K562 (cell line): ENCODE data around the gene SLC9C2. TPM values are rescaled to one million over a fixed set of nuclear protein-coding genes. Genes with fewer than 3 reads are reported as not detected.

Experiments used
- ATAC-seq: fragments of 200-7000 bp; cut with Tn5 transposase; 3 replicates; pipeline ENCODE4 v1.9.1; 2020; ENCODE audit warnings: moderate library complexity
- BruUV-seq: library from RNA; stranded (reverse); fragments of 400-500 nt; replicated peaks from 2 replicates; lab custom pipeline; 2021; lab: Mats Ljungman, UMichigan
- CTCF ChIA-PET: fragments of 300-600 bp; formaldehyde crosslinking; extraction: SDS; loops from one replicate; lab custom pipeline; 2021; ENCODE audit warnings: low intra/inter-chr PET ratio; lab: Yijun Ruan, JAX
- POLR2A ChIA-PET: fragments of 300-600, 350-650 bp; sonication (Branson Sonifier 250); formaldehyde crosslinking; extraction: SDS; loops from one replicate; lab custom pipeline; 2021; ENCODE audit warnings: antibody characterized with exemption, inconsistent platforms; lab: Yijun Ruan, JAX
- DNase-seq, 4 experiments: peaks; one replicate each; pipeline versions ENCODE4 v3.0.0 to v3.0.0-alpha.2; 2011 to 2018; ENCODE audit warnings: low spot score in 3 of 4, mixed read lengths in 3 of 4; ENCODE audit errors: extremely low read depth in 1 of 4
- FAIRE-seq: peaks from 2 replicates; lab custom pipeline; 2011; peaks lifted over from hg19 to GRCh38; lab: Jason Lieb, UNC
- H2AFZ ChIP-seq: 2 replicates; pipeline ENCODE4 v1.6.0; 2011; ENCODE audit warnings: low read depth, low read length, control low read depth, inconsistent platforms
- H3K27ac ChIP-seq: fragments of 200-600 bp; 3 replicates; pipeline ENCODE4 v1.8.0; 2011; ENCODE audit warnings: low read depth, mild to moderate bottlenecking, control low read depth, inconsistent platforms, low read length, moderate library complexity, mixed read lengths; ENCODE audit errors: extremely low read depth
- H3K27me3 ChIP-seq, 2 experiments: fragments of 300-600 bp in 1 of 2; 2 replicates in 1 of 2; 3 replicates in 1 of 2; pipeline versions ENCODE4 v1.6.0 to v1.8.0; 2011; ENCODE audit warnings: inconsistent platforms in 2 of 2, low read length in 2 of 2, mild to moderate bottlenecking in 1 of 2, mixed read lengths in 1 of 2, moderate library complexity in 1 of 2; ENCODE audit not compliant: control insufficient read depth in 2 of 2, insufficient read depth in 2 of 2
- H3K36me3 ChIP-seq: fragments of 300-600 bp; 3 replicates; pipeline ENCODE4 v1.8.0; 2011; ENCODE audit warnings: mild to moderate bottlenecking, low read length, inconsistent platforms; ENCODE audit not compliant: control insufficient read depth, insufficient read depth
- H3K4me1 ChIP-seq, 2 experiments: fragments of 200-600 bp in 1 of 2; replicated peaks in 1 of 2; 2 replicates in 1 of 2; 3 replicates in 1 of 2; pipeline versions ENCODE4 v1.5.1 to v1.8.0; 2011; ENCODE audit warnings: inconsistent platforms in 2 of 2, low read length in 2 of 2, mild to moderate bottlenecking in 1 of 2, mixed read lengths in 1 of 2, moderate library complexity in 1 of 2; ENCODE audit not compliant: control insufficient read depth in 2 of 2, insufficient read depth in 2 of 2
- H3K4me2 ChIP-seq: 2 replicates; pipeline ENCODE4 v1.6.1; 2011; ENCODE audit warnings: low read length, control low read depth, inconsistent platforms, mixed read lengths; ENCODE audit not compliant: insufficient read depth
- H3K4me3 ChIP-seq: fragments of 200-600 bp; sonication (generic), shearing (Covaris generic); 2 replicates; pipeline ENCODE4 v1.5.1; 2016; ENCODE audit warnings: control low read depth, inconsistent platforms
- H3K79me2 ChIP-seq: fragments of 200-600 bp; 3 replicates; pipeline ENCODE4 v1.8.0; 2011; ENCODE audit warnings: low read length, inconsistent platforms; ENCODE audit not compliant: control insufficient read depth, insufficient read depth
- H3K9ac ChIP-seq, 2 experiments: 2 replicates each; pipeline versions ENCODE4 v1.6.0 to v1.6.1; 2011; ENCODE audit warnings: low read depth in 2 of 2, low read length in 2 of 2, control low read depth in 1 of 2, inconsistent platforms in 1 of 2, mild to moderate bottlenecking in 1 of 2, mixed read lengths in 1 of 2; ENCODE audit not compliant: insufficient read depth in 1 of 2
- H3K9me1 ChIP-seq: one replicate; pipeline ENCODE4 v1.6.0; 2011; ENCODE audit warnings: inconsistent platforms, mild to moderate bottlenecking, low read length, moderate library complexity; ENCODE audit not compliant: control insufficient read depth, insufficient read depth
- H3K9me3 ChIP-seq: replicated peaks from 2 replicates; pipeline ENCODE4 v1.5.1; 2011; ENCODE audit warnings: low read depth, low read length, inconsistent platforms; ENCODE audit not compliant: control insufficient read depth, insufficient read depth
- H4K20me1 ChIP-seq: replicated peaks from 2 replicates; pipeline ENCODE4 v1.6.1; 2011; ENCODE audit warnings: low read length, inconsistent platforms, mixed read lengths; ENCODE audit not compliant: control insufficient read depth, insufficient read depth
- ARNT ChIP-seq, 2 experiments: fragments of 450-650 bp; IDR thresholded peaks; 2 replicates each; pipeline ENCODE4 v1.6.1; 2016; ENCODE audit warnings: mild to moderate bottlenecking in 1 of 2
- CEBPB ChIP-seq: fragments of 450-650 bp; IDR thresholded peaks from 2 replicates; pipeline ENCODE4 v1.6.1; 2016; ENCODE audit warnings: missing genetic modification characterization, missing compliant biosample characterization
- HIVEP1 ChIP-seq: fragments of 250-450 bp; sonication (Bioruptor Pico); IDR thresholded peaks from 2 replicates; pipeline ENCODE4 v1.4.0; 2020; ENCODE audit warnings: mild to moderate bottlenecking
- NKRF ChIP-seq: fragments of 450-650 bp; IDR thresholded peaks from 2 replicates; pipeline ENCODE4 v1.6.1; 2016; ENCODE audit warnings: borderline replicate concordance
- PURB ChIP-seq: sonication (generic); formaldehyde crosslinking; IDR thresholded peaks from 2 replicates; pipeline ENCODE4 v1.9.0; 2021; ENCODE audit warnings: low read depth, mild to moderate bottlenecking, missing genetic modification reagents
- SAFB2 ChIP-seq: fragments of 200-400 bp; formaldehyde crosslinking; IDR thresholded peaks from 2 replicates; pipeline ENCODE4 v1.6.1; 2018; ENCODE audit warnings: borderline replicate concordance, low read length, low read depth, moderate library complexity; ENCODE audit not compliant: severe bottlenecking
- TEAD4 ChIP-seq, 2 experiments: sonication (generic) in 1 of 2; formaldehyde crosslinking in 1 of 2; IDR thresholded peaks; 2 replicates each; pipeline versions ENCODE4 v1.6.1 to v1.8.0; 2012 to 2022; ENCODE audit warnings: borderline replicate concordance in 1 of 2, inconsistent platforms in 1 of 2, low read length in 1 of 2, mild to moderate bottlenecking in 1 of 2, missing genetic modification reagents in 1 of 2
- ZC3H8 ChIP-seq: fragments of 450-650 bp; IDR thresholded peaks from 2 replicates; pipeline ENCODE4 v1.6.1; 2017
- ZNF644 ChIP-seq: fragments of 200-800 bp; sonication (Bioruptor generic); IDR thresholded peaks from 2 replicates; pipeline ENCODE4 v1.6.1; 2016; ENCODE audit warnings: low read depth, missing genetic modification characterization, missing compliant biosample characterization
- WGBS: fragments of 100-300 bp; shearing (Covaris generic); methylation state at CpG from one replicate; pipeline ENCODE4 v1.1.6; 2016; ENCODE audit warnings: low coverage, mixed read lengths; ENCODE audit not compliant: insufficient coverage; ENCODE audit errors: missing lambda C conversion rate; 5-methylcytosine and 5-hydroxymethylcytosine counted together
- in situ Hi-C: fragments of 300-500 bp; cut with MboI; formaldehyde crosslinking; loops from 4 replicates; pipeline ENCODE4 v1.15.0; 2018; ENCODE audit warnings: inconsistent platforms, mixed read lengths
- intact Hi-C: fragments of 100-400 bp; cut with micrococcal nuclease; formaldehyde crosslinking; loops from 2 replicates; pipeline ENCODE4 v1.14.2; 2022
- polyA plus RNA-seq, 8 experiments: library from polyadenylated mRNA; depleted of rRNA in 4 of 8; stranded (reverse) in 5 of 8; unstranded in 3 of 8; fragments of >200 nt; fragmentation: Nextera tagmentation in 2 of 8; fragmentation: Illumina TruSeq in 1 of 8; extraction: Ambion mirVana in 2 of 8; extraction: Trizol in 1 of 8; gene quantifications; 2 replicates each; pipeline versions ENCODE4 v1.2.1 to v1.2.3, GENCODE V29; 2011 to 2014; ENCODE audit warnings: inconsistent platforms in 1 of 8, missing spikeins in 1 of 8
- total RNA-seq, 7 experiments: library from RNA; depleted of rRNA in 6 of 7; stranded (reverse); fragments of >200 nt in 6 of 7; fragmentation: Illumina TruSeq in 2 of 7; extraction: Trizol in 2 of 7; gene quantifications; 2 replicates each; pipeline versions ENCODE4 v1.2.1 to v1.2.3, GENCODE V29; 2011 to 2021; ENCODE audit warnings: low replicate concordance in 1 of 7

SLC9C2 gene
- total and polyA plus RNA-seq, 9 of the 15 experiments (the other 6 are each of a cell fraction or from before 2014, with no cell fraction given) = 0.11 to 0.22 (median 0.15) TPM; not detected in 5

DNA sequence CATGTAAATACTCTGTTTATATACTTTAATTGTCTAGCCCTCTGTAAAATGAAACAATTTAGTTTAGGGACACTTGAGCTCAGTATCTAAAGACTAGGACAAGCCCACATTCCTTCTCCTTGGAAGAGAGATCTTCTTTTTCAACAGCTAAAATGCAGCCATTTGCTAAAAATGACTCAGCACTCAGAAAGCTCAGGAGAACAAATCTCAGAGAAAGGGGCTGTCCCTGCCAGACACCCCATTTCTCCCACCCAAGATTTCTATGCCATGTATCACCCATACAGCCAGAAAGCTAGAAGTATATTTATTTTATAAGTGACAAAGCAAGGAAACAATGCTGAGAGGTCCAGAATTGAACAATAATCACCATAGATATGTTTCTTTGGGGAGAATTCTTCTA is 148.9 kb downstream of the SLC9C2 start (continued):
- no peak for TF ChIP-seq HIVEP1 (CRISPR knock-in tag)
- no peak for TF ChIP-seq ARNT (IDR thresholded peaks at IDR 0.05)
- no peak for TF ChIP-seq NKRF
- no peak for TF ChIP-seq ZNF644 (tag)
- no peak for TF ChIP-seq SAFB2
- no peak for TF ChIP-seq TEAD4 (IDR thresholded peaks at IDR 0.05; ENCODE audit: low read length)
- TF ChIP-seq TEAD4 (CRISPR knock-in tag; IDR thresholded peaks at IDR 0.05; ENCODE audit: borderline replicate concordance) = no peak
- no peak for TF ChIP-seq ZC3H8
- TF ChIP-seq, all 486 proteins: peak for 5

DNA sequence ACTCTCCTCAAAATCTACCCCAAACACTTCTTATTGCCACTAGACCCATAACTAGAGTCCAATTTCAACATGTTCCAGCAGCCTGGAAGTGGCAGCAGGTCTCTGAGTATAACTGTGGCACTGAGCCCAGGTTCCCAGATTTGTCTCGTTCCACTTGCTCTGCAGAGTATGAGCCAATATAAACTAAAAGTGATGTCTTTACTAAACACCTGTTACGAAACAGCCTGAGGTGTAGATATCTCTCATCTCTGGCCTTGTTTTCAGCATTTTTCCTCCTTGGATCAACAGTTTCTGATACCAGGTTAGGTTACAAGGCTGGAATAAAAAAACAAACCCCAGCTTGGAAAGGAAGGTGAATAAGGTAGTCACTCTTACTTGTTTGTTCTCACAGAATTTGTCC is 150.9 kb downstream of the SLC9C2 start:
- ChIA-PET POLR2A (interaction anchor here (1.4 kb wide), 1 partner anchor 13 kb away, joined by 7 read pairs; no protein-coding TSS in a partner anchor), CTCF (no interaction called here)
- Histone ChIP-seq H3K27ac (no peak overlapping the region), H4K20me1 (no peaks in the 10 kb centered on the region), H3K9me3 (no peaks in the 10 kb centered on the region), H3K9me1 (no peaks in the 10 kb centered on the region), H3K4me3 (no peak overlapping the region), H2AFZ (no peak overlapping the region), H3K4me2 (no peak overlapping the region), H3K36me3 (no peaks in the 10 kb centered on the region), H3K27me3 (no peaks in the 10 kb centered on the region), H3K79me2 (no peaks in the 10 kb centered on the region), H3K9ac (no peak overlapping the region), H3K4me1 (no peaks in the 10 kb centered on the region)
- in situ Hi-C loops = no loop called here
- TF ChIP-seq CEBPB (tag) = peak; percentile 39; the same call in 1 of the 2 replicates
- TF ChIP-seq PURB = no peak
- no TSS peak for BruUV-seq
- DNase-seq (no peak), ATAC-seq (no peak), FAIRE-seq (no peak)
- intact Hi-C loops = no loop called here
- WGBS = 73% methylated on average over 2 of the region's 2 CpGs

Other genes with a start within 250 kb of the SLC9C2 start
- gene PRDX6, start 125.7 kb downstream of the SLC9C2 start, total RNA-seq (2014; rRNA removed) = 288 and 356 TPM in 2 replicates
- 610 and 692 TPM in 2 replicates for gene PRDX6, start 125.7 kb downstream of the SLC9C2 start, total RNA-seq (2014; rRNA removed; fragmentation: Illumina TruSeq; extraction: Trizol)
- gene PRDX6, start 125.7 kb downstream of the SLC9C2 start, total RNA-seq (2015; rRNA removed; fragmentation: Illumina TruSeq; extraction: Trizol) = 447 and 473 TPM in 2 replicates
- gene PRDX6, start 125.7 kb downstream of the SLC9C2 start, total RNA-seq (2021) = 540 and 565 TPM in 2 replicates
- gene PRDX6, start 125.7 kb downstream of the SLC9C2 start, polyA plus RNA-seq (2011; rRNA removed) = 667 and 707 TPM in 2 replicates
- 636 and 642 TPM in 2 replicates for gene PRDX6, start 125.7 kb downstream of the SLC9C2 start, polyA plus RNA-seq (2014; fragmentation: Illumina TruSeq; extraction: Trizol)
- gene PRDX6, start 125.7 kb downstream of the SLC9C2 start, polyA plus RNA-seq (2014; fragmentation: Nextera tagmentation; extraction: Ambion mirVana) = 1,000 to 10,000 TPM in 1 of 2 experiments, 100 to 1,000 TPM in 1; 884 to 1,082 TPM
- gene PRDX6, start 125.7 kb downstream of the SLC9C2 start, polyA plus RNA-seq (2014; rRNA removed) = 277 and 291 TPM in 2 replicates
- gene TEX50, start 32.3 kb upstream of the SLC9C2 start, total RNA-seq (2014; rRNA removed) = not detected in 2 replicates
- not detected in 2 replicates for gene TEX50, start 32.3 kb upstream of the SLC9C2 start, total RNA-seq (2014; rRNA removed; fragmentation: Illumina TruSeq; extraction: Trizol)
- not detected in 2 replicates for gene TEX50, start 32.3 kb upstream of the SLC9C2 start, total RNA-seq (2015; rRNA removed; fragmentation: Illumina TruSeq; extraction: Trizol)
- not detected in 2 replicates for gene TEX50, start 32.3 kb upstream of the SLC9C2 start, total RNA-seq (2021)
- not detected in 2 replicates for gene TEX50, start 32.3 kb upstream of the SLC9C2 start, polyA plus RNA-seq (2011; rRNA removed)
- not detected in 2 replicates for gene TEX50, start 32.3 kb upstream of the SLC9C2 start, polyA plus RNA-seq (2014; fragmentation: Illumina TruSeq; extraction: Trizol)
- gene TEX50, start 32.3 kb upstream of the SLC9C2 start, polyA plus RNA-seq (2014; fragmentation: Nextera tagmentation; extraction: Ambion mirVana) = not detected
- not detected in 2 replicates for gene TEX50, start 32.3 kb upstream of the SLC9C2 start, polyA plus RNA-seq (2014; rRNA removed)
- 0.12 TPM in 1 of 2 replicates, not detected in the other for gene ANKRD45, start 66.8 kb upstream of the SLC9C2 start, total RNA-seq (2014; rRNA removed)
- 0.11 and 0.26 TPM in 2 replicates for gene ANKRD45, start 66.8 kb upstream of the SLC9C2 start, total RNA-seq (2014; rRNA removed; fragmentation: Illumina TruSeq; extraction: Trizol)
- gene ANKRD45, start 66.8 kb upstream of the SLC9C2 start, total RNA-seq (2015; rRNA removed; fragmentation: Illumina TruSeq; extraction: Trizol) = 0.11 and 0.49 TPM in 2 replicates
- gene ANKRD45, start 66.8 kb upstream of the SLC9C2 start, total RNA-seq (2021) = 0.11 TPM in 1 of 2 replicates, not detected in the other
- 0.21 and 0.66 TPM in 2 replicates for gene ANKRD45, start 66.8 kb upstream of the SLC9C2 start, polyA plus RNA-seq (2011; rRNA removed)
- gene ANKRD45, start 66.8 kb upstream of the SLC9C2 start, polyA plus RNA-seq (2014; fragmentation: Illumina TruSeq; extraction: Trizol) = 0.14 TPM in 1 of 2 replicates, not detected in the other
- under 1 TPM; 0.10 to 0.29 TPM for gene ANKRD45, start 66.8 kb upstream of the SLC9C2 start, polyA plus RNA-seq (2014; fragmentation: Nextera tagmentation; extraction: Ambion mirVana)
- 0.18 and 0.30 TPM in 2 replicates for gene ANKRD45, start 66.8 kb upstream of the SLC9C2 start, polyA plus RNA-seq (2014; rRNA removed)
- 14.1 and 15.0 TPM in 2 replicates for gene KLHL20, start 111.9 kb upstream of the SLC9C2 start, total RNA-seq (2014; rRNA removed)
- gene KLHL20, start 111.9 kb upstream of the SLC9C2 start, total RNA-seq (2014; rRNA removed; fragmentation: Illumina TruSeq; extraction: Trizol) = 19.5 and 22.2 TPM in 2 replicates
- gene KLHL20, start 111.9 kb upstream of the SLC9C2 start, total RNA-seq (2015; rRNA removed; fragmentation: Illumina TruSeq; extraction: Trizol) = 18.5 and 21.7 TPM in 2 replicates
- 16.8 and 17.4 TPM in 2 replicates for gene KLHL20, start 111.9 kb upstream of the SLC9C2 start, total RNA-seq (2021)
- 20.4 and 22.3 TPM in 2 replicates for gene KLHL20, start 111.9 kb upstream of the SLC9C2 start, polyA plus RNA-seq (2011; rRNA removed)
- 19.8 and 23.2 TPM in 2 replicates for gene KLHL20, start 111.9 kb upstream of the SLC9C2 start, polyA plus RNA-seq (2014; fragmentation: Illumina TruSeq; extraction: Trizol)
- gene KLHL20, start 111.9 kb upstream of the SLC9C2 start, polyA plus RNA-seq (2014; fragmentation: Nextera tagmentation; extraction: Ambion mirVana) = 10 to 100 TPM in 1 of 2 experiments, 1 to 10 TPM in 1; 8.9 to 10.3 TPM
- gene KLHL20, start 111.9 kb upstream of the SLC9C2 start, polyA plus RNA-seq (2014; rRNA removed) = 15.4 and 16.5 TPM in 2 replicates
- gene DARS2, start 221.6 kb upstream of the SLC9C2 start, total RNA-seq (2014; rRNA removed) = 36.4 and 45.0 TPM in 2 replicates
- 78.6 and 86.3 TPM in 2 replicates for gene DARS2, start 221.6 kb upstream of the SLC9C2 start, total RNA-seq (2014; rRNA removed; fragmentation: Illumina TruSeq; extraction: Trizol)
- 64.6 and 68.6 TPM in 2 replicates for gene DARS2, start 221.6 kb upstream of the SLC9C2 start, total RNA-seq (2015; rRNA removed; fragmentation: Illumina TruSeq; extraction: Trizol)
- 59.0 and 62.3 TPM in 2 replicates for gene DARS2, start 221.6 kb upstream of the SLC9C2 start, total RNA-seq (2021)
- 47.7 and 94.4 TPM in 2 replicates for gene DARS2, start 221.6 kb upstream of the SLC9C2 start, polyA plus RNA-seq (2011; rRNA removed)
- gene DARS2, start 221.6 kb upstream of the SLC9C2 start, polyA plus RNA-seq (2014; fragmentation: Illumina TruSeq; extraction: Trizol) = 77.7 and 96.7 TPM in 2 replicates
- gene DARS2, start 221.6 kb upstream of the SLC9C2 start, polyA plus RNA-seq (2014; fragmentation: Nextera tagmentation; extraction: Ambion mirVana) = 10 to 100 TPM; 55.4 to 74.8 TPM
- 50.5 and 53.0 TPM in 2 replicates for gene DARS2, start 221.6 kb upstream of the SLC9C2 start, polyA plus RNA-seq (2014; rRNA removed)
- 30.7 and 38.6 TPM in 2 replicates for gene CENPL, start 221.8 kb upstream of the SLC9C2 start, total RNA-seq (2014; rRNA removed)
- gene CENPL, start 221.8 kb upstream of the SLC9C2 start, total RNA-seq (2014; rRNA removed; fragmentation: Illumina TruSeq; extraction: Trizol) = 50.4 and 56.9 TPM in 2 replicates
- 48.8 and 52.7 TPM in 2 replicates for gene CENPL, start 221.8 kb upstream of the SLC9C2 start, total RNA-seq (2015; rRNA removed; fragmentation: Illumina TruSeq; extraction: Trizol)
- 33.6 and 34.9 TPM in 2 replicates for gene CENPL, start 221.8 kb upstream of the SLC9C2 start, total RNA-seq (2021)
- gene CENPL, start 221.8 kb upstream of the SLC9C2 start, polyA plus RNA-seq (2011; rRNA removed) = 34.2 and 46.3 TPM in 2 replicates
- 40.5 and 40.9 TPM in 2 replicates for gene CENPL, start 221.8 kb upstream of the SLC9C2 start, polyA plus RNA-seq (2014; fragmentation: Illumina TruSeq; extraction: Trizol)
- gene CENPL, start 221.8 kb upstream of the SLC9C2 start, polyA plus RNA-seq (2014; fragmentation: Nextera tagmentation; extraction: Ambion mirVana) = 10 to 100 TPM; 37.0 to 39.7 TPM
- 33.0 and 33.3 TPM in 2 replicates for gene CENPL, start 221.8 kb upstream of the SLC9C2 start, polyA plus RNA-seq (2014; rRNA removed)